ENCODE measurements around the gene STEAP4.
"Not testable (repeated sequence)": the region's sequence is repeated elsewhere in the genome, so short reads cannot be mapped to it uniquely, and the experiment has no call there.

Gene STEAP4

GRCh38 chr7:88264987-88265386 lies 41.7 kb downstream of the STEAP4 start:
- not testable (repeated sequence) for DNase-seq

GRCh38 chr7:88262562-88262961 lies 44.1 kb downstream of the STEAP4 start:
- no peak for DNase-seq

DNA sequence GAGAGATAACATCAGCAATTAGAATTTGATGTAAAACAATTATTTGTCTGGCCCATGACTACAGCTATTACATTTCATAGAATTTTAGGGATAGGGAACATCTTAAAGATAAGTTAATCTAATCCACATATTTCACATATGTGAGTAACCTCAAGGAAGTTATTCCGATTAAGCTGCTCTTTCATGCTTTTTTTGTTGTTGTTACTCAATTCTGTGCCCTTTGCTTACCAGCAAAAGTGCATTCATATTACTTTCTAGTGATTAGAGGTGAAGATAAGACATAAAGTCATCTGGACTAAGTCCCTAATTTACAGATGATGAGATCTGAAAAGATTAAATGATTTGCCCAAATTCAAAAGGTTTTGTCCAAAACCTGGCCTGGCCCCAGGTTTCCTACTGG lies 46.0 kb downstream of the STEAP4 start:
- no peak for DNase-seq

- DNase-seq: no peak
These were observed 46.9 kb downstream of the STEAP4 start for GRCh38 chr7:88259656-88260380.

- DNase-seq: not testable (repeated sequence)
These were observed 48.4 kb downstream of the STEAP4 start for GRCh38 chr7:88258296-88258695.

GRCh38 chr7:88256906-88257305 lies 49.8 kb downstream of the STEAP4 start:
- no peak for DNase-seq

GRCh38 chr7:88254721-88255424 lies 51.8 kb downstream of the STEAP4 start:
- no peak for DNase-seq

DNA sequence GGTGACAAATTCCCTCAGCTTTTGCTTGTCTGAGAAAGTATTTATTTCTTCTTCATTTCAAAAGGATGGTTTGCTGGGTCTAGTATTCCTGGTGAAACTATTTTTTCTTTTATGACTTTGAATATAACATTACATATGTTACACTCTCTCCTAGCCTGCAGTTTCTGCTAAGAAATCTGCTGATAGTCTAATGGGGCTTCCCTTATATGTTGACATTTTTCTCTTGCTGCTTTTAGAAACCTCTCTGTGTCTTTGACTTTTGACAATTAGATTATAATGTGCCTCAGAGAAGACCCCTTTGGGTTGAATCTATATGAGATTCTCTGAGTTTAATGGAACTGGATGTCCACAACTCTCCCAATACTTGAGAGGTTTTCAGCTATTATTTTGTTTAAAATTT lies 53.1 kb downstream of the STEAP4 start:
- DNase-seq: no peak

- DNase-seq: no peak
These were observed 62.4 kb downstream of the STEAP4 start for GRCh38 chr7:88244258-88244657.

DNA sequence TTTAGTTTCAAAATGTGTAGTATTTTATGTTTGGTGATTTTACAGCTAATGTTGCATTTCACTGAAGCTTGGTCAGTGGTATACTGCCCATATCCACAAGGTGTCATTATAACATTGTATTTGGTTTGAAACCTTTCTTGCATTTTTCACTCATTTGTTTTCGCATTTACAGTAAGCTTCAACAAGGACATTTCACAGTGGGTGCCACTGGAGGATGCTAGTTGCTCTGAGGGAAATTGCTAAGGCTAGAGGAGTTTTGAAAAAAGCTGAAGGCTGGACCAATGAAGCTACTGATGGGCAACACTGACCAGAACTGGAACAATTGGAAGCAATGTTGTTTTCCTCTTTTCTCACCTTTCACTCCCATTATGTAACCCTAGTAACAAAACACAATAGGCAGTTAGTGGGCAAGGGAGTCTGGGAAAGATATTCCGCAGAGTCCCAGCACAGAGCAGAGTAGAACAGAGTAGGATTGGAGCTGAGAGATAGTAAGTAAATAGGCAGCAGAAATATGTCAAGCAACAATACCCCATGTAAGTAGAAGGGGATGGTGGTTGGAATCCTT lies 63.3 kb downstream of the STEAP4 start:
- no peak for DNase-seq

DNA sequence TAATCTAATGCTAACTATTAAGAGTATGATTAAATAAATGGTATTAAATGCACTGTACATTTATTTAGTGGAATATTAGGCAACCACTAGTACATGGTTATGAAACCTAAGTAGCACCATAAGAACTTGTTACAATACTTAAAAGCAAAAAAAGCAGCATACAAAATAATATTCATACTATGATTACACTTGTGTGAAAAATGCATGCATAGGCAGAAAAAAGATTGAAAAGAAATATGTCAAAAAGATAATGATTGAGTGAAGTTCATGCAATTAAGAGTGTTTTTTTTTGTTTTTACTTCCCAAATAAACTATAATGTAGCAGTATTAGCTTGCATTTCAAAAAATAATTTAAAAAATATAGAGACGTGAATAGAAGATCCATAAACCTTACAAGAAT lies 66.8 kb downstream of the STEAP4 start:
- DNase-seq: no peak

- DNase-seq: no peak
These were observed 72.9 kb downstream of the STEAP4 start for GRCh38 chr7:88233828-88234227.

GRCh38 chr7:88230646-88231045 lies 76.0 kb downstream of the STEAP4 start:
- DNase-seq: no peak

DNA sequence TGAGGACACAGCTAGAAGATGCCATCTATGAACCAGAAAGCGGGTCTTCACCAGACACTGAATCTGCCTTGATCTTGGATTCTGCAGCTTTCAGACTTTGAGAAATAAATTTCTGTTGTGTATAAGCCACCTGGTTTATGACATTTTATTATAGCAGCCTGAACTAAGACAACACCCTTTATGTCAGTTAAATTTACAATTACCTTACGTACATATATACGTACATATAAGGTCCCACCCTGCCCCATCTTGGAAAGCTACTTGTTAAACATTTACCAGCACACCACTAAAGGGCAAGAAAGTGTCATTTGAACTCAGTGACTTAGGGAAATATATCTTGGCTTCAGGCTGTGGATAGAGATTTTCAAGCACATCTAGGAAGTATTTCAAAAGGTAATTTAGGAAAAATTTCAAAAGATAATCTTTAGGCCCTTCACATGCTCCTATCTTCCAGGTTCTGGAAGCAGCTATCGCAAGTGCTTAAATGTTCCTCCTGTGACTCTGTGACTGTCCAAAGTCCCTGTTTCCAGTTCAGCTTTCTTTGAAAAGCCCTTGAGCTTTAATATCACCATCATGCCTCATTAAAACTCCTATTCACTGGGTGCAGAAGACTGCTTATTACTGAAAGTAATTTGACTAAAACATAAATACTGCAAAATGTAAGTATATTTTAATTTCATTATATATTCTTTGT lies 77.2 kb downstream of the STEAP4 start:
- DNase-seq: no peak

DNA sequence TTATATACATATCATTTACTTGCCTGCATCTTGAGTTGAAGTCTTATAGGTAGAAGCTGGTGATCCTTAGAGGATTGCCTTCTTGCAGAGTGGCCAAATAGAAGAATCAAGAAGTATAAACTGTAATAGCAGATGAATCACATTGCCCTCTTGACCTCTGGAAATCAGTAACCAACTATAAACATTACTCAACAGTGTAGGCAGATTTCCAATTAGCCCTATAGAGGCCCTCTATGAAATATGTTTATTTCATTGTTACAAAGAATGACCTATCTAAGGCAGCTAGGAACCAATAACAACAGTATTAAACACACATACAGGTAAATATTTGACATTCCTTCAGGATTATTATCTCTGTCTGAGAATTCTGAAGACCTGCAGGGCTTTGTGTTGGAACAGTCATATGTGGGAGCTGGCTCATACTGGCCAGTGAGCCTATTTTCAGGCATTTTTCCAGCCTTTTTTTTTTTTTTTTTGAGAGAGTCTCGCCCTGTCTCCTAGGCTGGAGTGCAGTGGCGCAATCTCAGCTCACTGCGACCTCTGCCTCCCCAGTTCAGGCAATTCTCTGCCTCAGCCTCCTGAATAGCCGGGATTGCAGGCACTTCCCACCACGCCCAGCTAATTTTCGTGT lies 79.7 kb downstream of the STEAP4 start:
- no peak for DNase-seq

- no peak for DNase-seq
These were observed 80.5 kb downstream of the STEAP4 start for GRCh38 chr7:88226201-88226600.

DNA sequence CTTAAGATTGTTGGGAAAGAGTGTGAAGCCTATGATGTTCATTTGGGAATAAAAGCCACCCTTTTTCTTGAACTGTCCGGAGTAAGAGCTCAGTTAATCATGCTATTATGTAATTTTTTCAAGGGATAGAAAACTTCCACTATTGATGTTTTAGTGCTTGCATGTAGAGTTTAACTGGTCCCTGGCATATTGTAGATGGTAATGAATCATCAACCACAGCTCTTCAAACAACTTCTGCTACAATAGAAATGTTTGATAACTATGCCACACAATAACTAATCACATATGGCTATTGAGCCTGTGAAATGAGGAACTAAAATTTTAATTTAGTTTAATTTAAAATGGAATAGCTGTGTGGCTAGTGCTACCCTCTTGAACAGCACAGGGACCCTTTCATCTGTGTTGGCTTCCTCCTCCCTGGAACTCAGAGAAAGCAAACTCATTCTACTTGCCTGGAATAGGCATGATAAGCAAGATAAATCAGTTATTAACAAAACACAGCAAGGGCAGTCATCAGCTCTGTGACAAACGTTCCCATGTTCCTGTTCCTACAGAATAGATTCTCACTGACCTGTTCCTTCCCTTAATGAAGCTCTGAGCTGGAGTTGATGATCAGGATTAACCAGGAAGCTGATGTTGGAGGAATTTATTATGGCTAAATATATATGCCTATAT lies 82.0 kb downstream of the STEAP4 start:
- no peak for DNase-seq

GRCh38 chr7:88223265-88223664 lies 83.4 kb downstream of the STEAP4 start:
- DNase-seq: no peak

Measured in left hindlimb (tissue), 1 donor.